ENCODE data around the gene NPAS4.
"Not testable (repeated sequence)": the region's sequence is repeated elsewhere in the genome, so short reads cannot be mapped to it uniquely, and the experiment has no call there.

NPAS4 gene

DNA sequence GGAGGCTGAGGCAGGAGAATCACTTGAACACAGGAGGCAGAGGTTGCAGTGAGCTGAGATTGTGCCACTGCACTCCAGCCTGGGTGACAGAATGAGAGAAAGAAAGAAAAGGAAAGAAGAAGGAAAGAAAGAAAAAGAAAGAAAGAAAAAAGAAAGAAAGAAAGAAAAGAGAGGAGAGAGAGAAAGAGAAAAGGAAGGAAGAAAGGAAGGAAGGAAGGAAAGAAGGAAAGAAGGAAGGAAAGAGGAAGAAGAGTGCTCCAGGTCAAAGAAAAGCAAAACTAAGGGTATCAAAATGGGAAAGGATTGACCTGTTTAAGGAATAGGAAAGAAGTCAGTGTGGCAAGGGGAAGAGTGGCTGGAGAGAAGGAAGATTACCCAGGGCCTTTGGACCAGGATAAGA is 10.5 kb downstream of the NPAS4 start:
- H3K4me3 Mint-ChIP-seq: not testable (repeated sequence)

DNA sequence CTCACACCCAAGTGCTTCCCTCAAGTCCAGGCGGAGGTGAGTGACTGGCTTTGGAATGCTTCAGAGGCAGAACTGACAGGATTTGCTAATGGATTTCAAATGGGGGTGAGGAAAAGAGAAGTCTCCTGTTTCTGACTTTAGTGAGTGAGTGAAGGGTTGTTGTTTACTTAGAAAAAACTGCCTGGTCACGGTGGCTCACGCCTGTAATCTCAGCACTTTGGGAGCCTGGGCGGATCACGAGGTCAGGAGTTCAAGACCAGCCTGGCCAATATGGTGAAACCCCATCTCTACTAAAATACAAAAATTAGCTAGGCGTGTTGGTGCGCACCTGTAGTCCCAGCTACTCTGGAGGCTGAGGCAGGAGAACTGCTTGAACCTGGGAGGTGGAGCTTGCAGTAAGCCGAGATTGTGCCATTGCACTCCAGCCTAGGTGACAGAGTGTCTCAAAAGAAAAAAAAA is 11.1 kb downstream of the NPAS4 start:
- not testable (repeated sequence) for H3K4me1 Mint-ChIP-seq (ENCODE audit: low read depth); H3K4me3 Mint-ChIP-seq; H3K27me3 Mint-ChIP-seq; H3K27ac Mint-ChIP-seq; H3K9me3 Mint-ChIP-seq (ENCODE audit: low read depth)
- peaks cover 16% of the 10 kb centered on the region for H3K36me3 Mint-ChIP-seq

More for the DNA sequence above, 10.5 kb downstream of the NPAS4 start:
- H3K36me3 Mint-ChIP-seq: peaks cover 13% of the 10 kb centered on the region
- not testable (repeated sequence) for H3K9me3 Mint-ChIP-seq (ENCODE audit: low read depth); H3K27me3 Mint-ChIP-seq; H3K27ac Mint-ChIP-seq; H3K4me1 Mint-ChIP-seq (ENCODE audit: low read depth)

DNA sequence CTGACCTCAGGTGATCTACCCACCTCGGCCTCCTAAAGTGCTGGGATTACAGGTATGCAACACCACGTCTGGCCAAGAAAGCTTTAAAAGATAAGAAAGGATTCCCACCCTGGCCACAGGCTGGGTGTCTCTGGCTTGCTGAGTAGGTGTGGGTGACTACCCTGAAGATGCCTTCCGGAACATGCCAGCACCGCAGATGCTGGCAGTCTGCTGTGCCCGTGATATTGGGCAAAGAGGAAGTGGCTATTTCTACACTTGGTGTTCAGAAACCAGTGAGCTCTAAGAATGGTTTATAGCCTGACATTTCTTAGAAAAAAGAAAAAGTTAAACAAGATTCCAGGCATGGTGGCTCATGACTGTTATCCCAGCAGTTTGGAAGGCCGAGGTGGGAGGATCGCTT is 11.8 kb downstream of the NPAS4 start:
- Mint-ChIP-seq H3K27ac (no peak overlapping the region), H3K4me1 (ENCODE audit: low read depth) (peaks cover 7% of the 10 kb centered on the region), H3K9me3 (ENCODE audit: low read depth) (no peaks in the 10 kb centered on the region), H3K27me3 (no peaks in the 10 kb centered on the region), H3K4me3 (no peak overlapping the region), H3K36me3 (peaks cover 16% of the 10 kb centered on the region)

DNA sequence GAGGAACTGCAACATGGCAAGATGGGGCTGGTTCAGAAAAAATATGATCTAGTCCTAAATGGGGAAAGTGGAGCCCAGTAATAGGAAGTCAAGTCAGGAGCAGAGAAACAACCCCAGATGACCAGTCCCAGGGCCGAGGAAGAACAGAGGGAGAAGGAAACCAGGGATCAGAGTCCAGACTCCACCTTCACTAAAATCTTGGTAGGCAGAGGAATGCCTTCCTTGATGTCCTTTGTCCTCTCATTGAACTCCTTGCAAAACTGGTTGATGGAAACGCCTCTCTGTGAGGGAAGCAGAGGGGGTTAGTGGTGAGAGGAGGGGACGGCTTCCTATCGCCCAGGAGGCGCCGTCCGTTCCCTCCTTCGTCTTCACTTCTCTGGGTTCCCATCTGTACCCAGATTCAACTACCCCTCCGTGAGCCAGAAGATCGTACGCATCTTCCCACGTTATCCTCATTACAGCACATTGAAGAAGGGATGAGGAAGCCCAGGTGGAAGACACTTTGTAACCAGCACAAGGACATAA is 17.2 kb downstream of the NPAS4 start:
- peaks cover 7% of the 10 kb centered on the region for H3K4me1 Mint-ChIP-seq (ENCODE audit: low read depth)

DNA sequence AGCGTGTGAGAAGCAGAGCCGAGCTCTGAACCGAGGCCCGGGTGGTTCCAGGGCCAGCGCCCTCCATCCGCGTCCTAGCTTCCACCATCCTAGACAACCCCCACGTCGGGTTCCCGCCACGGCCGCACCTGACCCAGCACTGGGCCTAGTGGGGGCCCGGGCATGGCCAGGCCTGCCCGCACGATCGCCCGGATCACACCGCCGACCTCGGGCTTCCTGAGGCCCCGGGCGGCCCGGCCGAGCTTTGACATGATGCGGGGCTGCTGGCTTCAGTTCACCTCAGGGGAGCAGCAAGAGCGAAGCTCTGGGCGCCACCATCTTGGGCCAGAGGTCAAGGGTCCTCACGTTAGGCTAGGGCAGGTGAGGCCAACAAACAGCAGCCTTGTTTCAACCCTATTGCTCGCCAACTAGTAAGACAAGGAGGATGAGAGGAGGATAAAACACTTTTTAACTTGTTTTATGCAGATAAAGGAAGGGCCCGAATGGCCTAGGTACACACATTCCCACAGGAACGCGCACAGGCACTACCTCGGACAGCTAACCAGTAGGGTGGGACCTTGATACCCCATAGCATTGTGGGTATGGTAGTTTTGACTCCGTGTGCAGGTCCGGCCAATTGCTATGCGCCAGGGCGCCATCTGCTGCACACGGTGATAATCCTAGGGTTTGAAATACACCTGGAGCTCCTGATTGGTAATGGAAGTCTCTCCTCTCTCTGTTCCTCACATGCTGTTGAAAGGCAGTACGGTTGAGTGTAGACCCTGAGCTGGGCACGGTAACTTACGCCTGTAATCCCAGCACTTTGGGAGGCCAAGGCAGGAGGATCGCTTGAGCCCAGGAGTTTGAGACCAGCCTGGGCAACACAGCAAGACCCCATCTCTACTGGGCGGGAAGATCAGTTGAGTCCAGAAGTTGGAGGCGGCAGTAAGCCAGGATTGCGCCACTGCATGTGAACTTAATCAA is 17.9 kb downstream of the NPAS4 start, which contains the start of gene MRPL11:
Gene MRPL11 (minus strand): TSS at position 345 of the 963 bp plus-strand sequence. CDS start 94 bp downstream, at position 251.
- Mint-ChIP-seq H3K9me3 (ENCODE audit: low read depth) (peaks cover 10% of the 10 kb centered on the region), H3K4me1 (ENCODE audit: low read depth) (peaks cover 7% of the 10 kb centered on the region), H3K4me3 (peak within 1 kb of the TSS; percentile 97), H3K27ac (peak within 1 kb of the TSS; percentile 97), H3K36me3 (peaks cover 10% of the 10 kb centered on the region), H3K27me3 (peaks cover 2% of the 10 kb centered on the region)

More for the DNA sequence above, 17.2 kb downstream of the NPAS4 start:
- H3K36me3 Mint-ChIP-seq: peaks cover 7% of the 10 kb centered on the region
- H3K9me3 Mint-ChIP-seq (ENCODE audit: low read depth): peaks cover 3% of the 10 kb centered on the region
- H3K4me3 Mint-ChIP-seq: peak overlapping the region; percentile 97
- H3K27ac Mint-ChIP-seq: peak overlapping the region; percentile 97
- H3K27me3 Mint-ChIP-seq: no peaks in the 10 kb centered on the region

DNA sequence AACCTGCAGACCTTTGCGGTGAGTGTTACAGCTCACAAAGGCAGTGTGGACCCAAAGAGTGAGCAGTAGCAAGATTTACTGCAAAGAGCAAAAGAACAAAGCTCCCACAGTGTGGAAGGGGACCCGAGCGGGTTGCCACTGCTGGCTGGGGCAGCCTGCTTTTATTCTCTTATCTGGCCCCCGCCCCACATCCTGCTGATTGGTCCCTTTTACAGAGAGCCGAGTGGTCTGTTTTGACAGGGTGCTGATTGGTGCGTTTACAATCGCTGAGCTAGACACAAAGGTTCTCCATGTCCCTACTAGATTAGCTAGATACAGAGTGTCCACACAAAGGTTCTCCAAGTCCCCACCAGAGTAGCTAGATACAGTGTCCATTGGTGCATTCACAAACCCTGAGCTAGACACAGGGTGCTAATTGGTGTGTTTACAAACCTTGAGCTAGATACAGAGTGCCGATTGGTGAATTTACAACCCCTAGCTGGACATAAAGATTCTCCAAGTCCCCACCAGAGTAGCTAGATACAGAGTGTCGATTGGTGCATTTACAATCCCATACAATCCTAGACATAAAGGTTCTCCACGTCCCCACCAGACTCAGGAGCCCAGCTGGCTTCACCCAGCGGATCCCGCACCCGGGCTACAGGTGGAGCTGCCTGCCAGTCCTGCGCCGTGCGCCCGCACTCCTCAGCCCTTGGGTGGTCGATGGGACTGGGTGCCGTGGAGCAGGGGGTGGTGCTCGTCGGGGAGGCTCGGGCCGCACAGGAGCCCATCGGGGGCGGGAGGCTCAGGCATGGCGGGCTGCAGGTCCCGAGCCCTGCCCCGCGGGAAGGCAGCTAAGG is 19.5 kb downstream of the NPAS4 start:
- not testable (repeated sequence) for H3K27ac Mint-ChIP-seq; H3K27me3 Mint-ChIP-seq; H3K36me3 Mint-ChIP-seq; H3K4me3 Mint-ChIP-seq; H3K4me1 Mint-ChIP-seq (ENCODE audit: low read depth)
- peaks cover 13% of the 10 kb centered on the region for H3K9me3 Mint-ChIP-seq (ENCODE audit: low read depth)

DNA sequence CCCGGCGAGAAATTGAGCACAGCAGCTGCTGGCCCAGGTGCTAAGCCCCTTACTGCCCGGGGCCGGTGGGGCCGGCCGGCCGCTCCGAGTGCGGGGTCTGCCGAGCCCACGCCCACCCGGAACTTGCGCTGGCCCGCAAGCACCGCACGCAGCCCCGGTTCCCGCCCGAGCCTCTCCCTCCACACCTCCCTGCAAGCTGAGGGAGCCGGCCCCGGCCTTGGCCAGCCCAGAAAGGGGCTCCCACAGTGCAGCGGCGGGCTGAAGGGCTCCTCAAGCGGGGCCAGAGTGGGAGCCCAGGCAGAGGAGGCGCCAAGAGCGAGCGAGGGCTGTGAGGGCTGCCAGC is 20.1 kb downstream of the NPAS4 start:
- not testable (repeated sequence) for H3K4me1 Mint-ChIP-seq (ENCODE audit: low read depth); H3K27ac Mint-ChIP-seq; H3K4me3 Mint-ChIP-seq; H3K36me3 Mint-ChIP-seq; H3K27me3 Mint-ChIP-seq
- peaks cover 13% of the 10 kb centered on the region for H3K9me3 Mint-ChIP-seq (ENCODE audit: low read depth)

DNA sequence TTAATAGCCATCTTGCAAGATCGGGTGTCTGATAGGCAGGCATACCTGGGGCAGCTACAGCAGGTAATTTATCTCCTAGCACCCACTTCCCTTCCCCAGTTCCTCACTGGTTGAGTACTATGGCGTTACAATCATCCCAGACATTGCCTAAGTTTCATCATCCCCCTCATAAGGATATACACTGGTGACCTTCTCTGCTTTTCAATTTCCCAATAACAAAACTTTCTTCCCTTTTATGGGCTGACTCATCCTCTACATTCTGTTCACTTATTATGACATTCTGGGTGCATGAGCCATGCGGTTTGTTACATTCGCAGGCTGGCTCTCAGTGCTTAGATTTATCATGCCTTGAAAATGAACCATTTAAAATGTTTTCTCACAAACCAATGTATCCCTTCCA is 22.8 kb downstream of the NPAS4 start:
- no peaks in the 10 kb centered on the region for H3K4me1 Mint-ChIP-seq (ENCODE audit: low read depth)
- peaks cover 5% of the 10 kb centered on the region for H3K27me3 Mint-ChIP-seq
- H3K36me3 Mint-ChIP-seq: peaks cover 3% of the 10 kb centered on the region
- H3K9me3 Mint-ChIP-seq (ENCODE audit: low read depth): peaks cover 13% of the 10 kb centered on the region
- no peak overlapping the region for H3K4me3 Mint-ChIP-seq
- H3K27ac Mint-ChIP-seq: no peak overlapping the region

DNA sequence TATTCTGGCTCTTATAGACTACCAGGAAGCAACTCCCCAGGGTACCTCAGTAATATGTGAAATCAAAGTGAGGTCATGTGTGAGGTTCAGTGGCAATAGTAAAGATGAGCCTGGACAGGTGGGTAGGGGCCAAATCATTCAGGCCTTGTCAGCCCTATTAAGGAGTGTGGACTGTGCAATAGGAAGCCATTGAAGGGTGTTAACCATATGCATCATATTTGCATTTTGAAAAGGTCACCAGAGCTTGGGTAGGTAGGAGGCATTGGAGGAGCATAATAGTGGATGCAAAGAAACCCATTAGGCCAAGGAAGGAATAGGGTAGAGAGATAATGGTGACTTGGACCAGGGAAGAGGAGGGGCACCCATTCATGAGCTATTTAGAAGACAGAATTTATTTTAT is 26.2 kb downstream of the NPAS4 start:
- H3K27ac Mint-ChIP-seq: no peak overlapping the region
- peaks cover 13% of the 10 kb centered on the region for H3K27me3 Mint-ChIP-seq
- peaks cover 6% of the 10 kb centered on the region for H3K36me3 Mint-ChIP-seq
- no peaks in the 10 kb centered on the region for H3K4me1 Mint-ChIP-seq (ENCODE audit: low read depth)
- peaks cover 13% of the 10 kb centered on the region for H3K9me3 Mint-ChIP-seq (ENCODE audit: low read depth)
- H3K4me3 Mint-ChIP-seq: no peak overlapping the region

DNA sequence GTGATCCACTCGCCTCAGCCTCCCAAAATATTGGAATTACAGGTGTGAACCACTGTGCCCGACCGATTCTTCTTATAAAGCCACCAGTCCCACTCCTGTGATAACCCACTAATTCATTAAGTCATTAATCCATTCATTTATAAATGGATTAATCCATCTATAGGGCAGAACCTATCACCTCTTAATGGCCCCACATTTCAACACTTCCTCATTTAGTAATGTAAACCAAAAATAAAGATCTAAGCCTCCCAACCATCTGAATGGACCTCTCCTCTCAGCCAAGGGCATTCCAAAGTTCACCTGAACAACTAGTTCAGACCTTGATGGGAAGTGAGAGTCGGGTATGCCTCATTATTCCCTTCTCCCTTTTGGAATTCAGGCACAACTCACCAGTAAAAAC is 27.7 kb downstream of the NPAS4 start:
- H3K27me3 Mint-ChIP-seq: peaks cover 13% of the 10 kb centered on the region
- no peaks in the 10 kb centered on the region for H3K4me1 Mint-ChIP-seq (ENCODE audit: low read depth)
- H3K4me3 Mint-ChIP-seq: no peak overlapping the region
- H3K36me3 Mint-ChIP-seq: peaks cover 3% of the 10 kb centered on the region
- H3K9me3 Mint-ChIP-seq (ENCODE audit: low read depth): peaks cover 5% of the 10 kb centered on the region
- no peak overlapping the region for H3K27ac Mint-ChIP-seq

DNA sequence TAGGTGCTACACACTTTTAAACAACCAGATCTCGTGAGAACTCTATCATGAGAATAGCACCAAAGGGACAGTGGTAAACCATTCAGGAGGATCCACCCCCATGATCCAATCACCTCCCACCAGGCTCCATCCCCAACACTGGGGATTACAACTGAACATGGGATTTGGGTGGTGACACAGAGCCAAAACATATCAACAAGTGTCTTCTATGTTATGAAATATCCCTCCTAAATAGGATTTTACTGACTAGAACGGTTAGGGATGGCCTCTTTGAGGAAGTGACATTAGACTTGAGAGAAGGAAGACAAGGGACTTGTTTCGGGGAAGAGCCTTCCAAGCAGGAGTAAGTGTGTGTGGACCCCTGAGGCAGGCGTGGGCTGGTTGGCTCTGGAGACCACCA is 29.7 kb downstream of the NPAS4 start:
- Mint-ChIP-seq H3K4me1 (ENCODE audit: low read depth) (peaks cover 16% of the 10 kb centered on the region), H3K36me3 (peaks cover 3% of the 10 kb centered on the region), H3K4me3 (no peak overlapping the region), H3K27ac (no peak overlapping the region), H3K9me3 (ENCODE audit: low read depth) (no peaks in the 10 kb centered on the region), H3K27me3 (peaks cover 9% of the 10 kb centered on the region)

DNA sequence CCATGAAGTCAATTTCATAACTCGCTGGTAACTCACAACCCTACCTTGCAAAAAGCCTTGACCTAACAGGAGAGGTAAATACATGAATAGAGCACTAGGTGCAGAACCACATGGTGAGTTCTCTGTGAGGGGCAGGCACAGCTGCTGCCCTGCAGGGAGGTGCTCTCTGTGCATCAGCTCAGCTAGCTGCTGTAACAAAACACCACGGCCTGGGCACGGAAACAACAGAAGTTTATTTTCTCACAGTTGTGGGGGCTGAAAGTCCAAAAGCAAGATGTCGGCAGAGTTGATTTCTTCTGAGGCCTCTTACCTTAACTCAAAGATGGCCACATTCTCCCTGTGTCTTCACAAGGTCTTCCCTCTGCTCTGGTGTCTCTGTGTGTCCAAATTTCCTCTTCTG is 30.8 kb downstream of the NPAS4 start:
- Mint-ChIP-seq H3K36me3 (peaks cover 3% of the 10 kb centered on the region), H3K4me3 (no peak overlapping the region), H3K9me3 (ENCODE audit: low read depth) (no peaks in the 10 kb centered on the region), H3K4me1 (ENCODE audit: low read depth) (peaks cover 16% of the 10 kb centered on the region), H3K27me3 (peaks cover 9% of the 10 kb centered on the region), H3K27ac (no peak overlapping the region)

DNA sequence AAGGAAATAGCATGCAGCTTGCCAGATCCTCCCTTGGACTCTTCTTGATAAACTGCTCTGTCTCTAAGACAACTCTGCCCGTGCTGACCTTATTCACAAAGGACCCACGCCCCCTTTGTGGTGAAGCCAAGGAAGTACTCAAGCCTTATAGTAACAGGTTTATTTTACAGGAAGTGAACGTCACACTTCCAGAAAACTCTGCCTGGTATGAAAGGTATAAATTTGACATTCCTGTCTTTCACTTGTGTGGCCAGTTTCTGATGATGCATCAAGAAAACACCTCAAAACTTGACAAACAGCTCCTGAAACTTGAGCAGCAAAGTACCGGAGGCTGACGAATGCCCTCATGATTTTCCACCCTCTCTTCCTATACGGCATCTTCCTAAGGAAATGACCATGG is 33.4 kb downstream of the NPAS4 start:
- Mint-ChIP-seq H3K4me1 (ENCODE audit: low read depth) (peaks cover 16% of the 10 kb centered on the region), H3K27ac (no peak overlapping the region), H3K36me3 (peaks cover 3% of the 10 kb centered on the region), H3K4me3 (no peak overlapping the region), H3K9me3 (ENCODE audit: low read depth) (no peaks in the 10 kb centered on the region), H3K27me3 (peaks cover 7% of the 10 kb centered on the region)

DNA sequence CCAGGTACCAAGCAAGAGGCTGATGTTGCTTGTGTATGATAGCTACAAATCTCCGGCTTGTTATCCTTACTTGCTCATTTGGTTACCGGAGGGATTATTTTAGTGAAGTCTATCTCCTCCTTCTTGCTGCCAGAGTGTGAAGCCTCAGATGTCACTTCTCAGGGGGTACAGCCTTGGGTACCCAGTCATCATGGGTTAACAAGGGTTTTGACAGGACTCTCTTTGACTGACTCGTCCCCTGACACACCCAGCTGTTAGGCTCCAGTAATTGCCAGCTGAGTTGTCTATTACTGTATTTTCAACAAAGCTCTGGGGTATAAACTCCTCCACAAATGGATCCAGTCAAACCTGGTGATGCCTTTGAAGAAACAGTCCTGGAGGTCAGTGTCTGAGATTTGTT is 34.0 kb downstream of the NPAS4 start:
- Mint-ChIP-seq H3K27ac (no peak overlapping the region), H3K4me1 (ENCODE audit: low read depth) (peaks cover 16% of the 10 kb centered on the region)

DNA sequence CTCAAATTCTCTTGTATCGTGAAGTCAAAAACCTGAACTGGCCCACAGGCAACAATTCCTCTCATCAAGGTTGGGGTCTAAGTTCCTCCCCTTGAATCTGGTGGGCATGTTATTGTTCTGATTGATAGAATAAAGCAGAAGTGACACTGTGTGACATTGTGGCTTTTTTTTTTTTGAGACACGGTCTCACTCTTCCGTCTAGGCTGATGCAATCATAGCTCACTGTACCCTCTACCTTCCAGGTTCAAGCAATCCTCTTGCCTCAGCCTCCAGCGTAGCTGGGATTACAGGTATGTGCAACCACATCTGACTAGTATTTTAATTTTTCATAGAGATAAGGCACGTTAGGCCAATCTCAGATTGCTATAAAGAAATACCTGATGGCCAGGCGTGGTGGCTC is 37.0 kb downstream of the NPAS4 start:
- H3K27ac Mint-ChIP-seq: no peak overlapping the region
- no peaks in the 10 kb centered on the region for H3K9me3 Mint-ChIP-seq (ENCODE audit: low read depth)
- peaks cover 16% of the 10 kb centered on the region for H3K4me1 Mint-ChIP-seq (ENCODE audit: low read depth)
- H3K27me3 Mint-ChIP-seq: no peaks in the 10 kb centered on the region
- H3K36me3 Mint-ChIP-seq: no peaks in the 10 kb centered on the region
- H3K4me3 Mint-ChIP-seq: no peak overlapping the region

More for the DNA sequence above, 34.0 kb downstream of the NPAS4 start:
- Mint-ChIP-seq H3K4me3 (no peak overlapping the region), H3K36me3 (peaks cover 3% of the 10 kb centered on the region), H3K9me3 (ENCODE audit: low read depth) (no peaks in the 10 kb centered on the region), H3K27me3 (peaks cover 3% of the 10 kb centered on the region)
